PC-9 (cell line): ENCODE data around the gene ASB13.

ENCODE experiments used
- EZH2 ChIP-seq: fragments of 200-600 bp; sonication (generic); IDR thresholded peaks from 2 replicates; pipeline ENCODE4 v1.8.0; 2017; ENCODE audit warnings: antibody characterized with exemption, low read depth
- TF ChIP-seq, protein P1 (sequence below): fragments of 200-600 bp; sonication (generic); conservative IDR thresholded peaks from 2 replicates; pipeline ENCODE4 v1.6.1; 2017; ENCODE audit warnings: mixed run types, antibody characterized with exemption, mild to moderate bottlenecking, moderate library complexity

DNA sequence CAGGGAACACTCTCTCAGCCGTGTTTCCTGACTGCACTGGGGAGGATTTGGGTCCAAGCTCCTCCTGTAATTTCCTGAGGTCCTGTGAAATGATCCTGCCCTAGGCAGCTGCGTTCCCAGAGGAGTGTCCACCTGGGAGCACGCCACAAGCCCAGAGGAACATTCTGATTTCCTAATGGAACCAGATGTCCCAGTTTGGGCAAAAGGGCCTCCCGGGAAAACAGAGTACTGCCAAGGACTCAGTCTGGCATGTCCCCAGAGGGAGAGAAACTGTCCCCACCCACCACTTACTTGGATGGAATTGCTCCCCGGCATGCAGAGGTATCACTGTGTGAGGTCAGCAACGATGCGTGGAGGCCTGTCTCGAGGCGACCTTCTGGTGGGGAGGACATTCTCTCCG is 34.5 kb downstream of the ASB13 start:
- TF ChIP-seq, protein P1, sequence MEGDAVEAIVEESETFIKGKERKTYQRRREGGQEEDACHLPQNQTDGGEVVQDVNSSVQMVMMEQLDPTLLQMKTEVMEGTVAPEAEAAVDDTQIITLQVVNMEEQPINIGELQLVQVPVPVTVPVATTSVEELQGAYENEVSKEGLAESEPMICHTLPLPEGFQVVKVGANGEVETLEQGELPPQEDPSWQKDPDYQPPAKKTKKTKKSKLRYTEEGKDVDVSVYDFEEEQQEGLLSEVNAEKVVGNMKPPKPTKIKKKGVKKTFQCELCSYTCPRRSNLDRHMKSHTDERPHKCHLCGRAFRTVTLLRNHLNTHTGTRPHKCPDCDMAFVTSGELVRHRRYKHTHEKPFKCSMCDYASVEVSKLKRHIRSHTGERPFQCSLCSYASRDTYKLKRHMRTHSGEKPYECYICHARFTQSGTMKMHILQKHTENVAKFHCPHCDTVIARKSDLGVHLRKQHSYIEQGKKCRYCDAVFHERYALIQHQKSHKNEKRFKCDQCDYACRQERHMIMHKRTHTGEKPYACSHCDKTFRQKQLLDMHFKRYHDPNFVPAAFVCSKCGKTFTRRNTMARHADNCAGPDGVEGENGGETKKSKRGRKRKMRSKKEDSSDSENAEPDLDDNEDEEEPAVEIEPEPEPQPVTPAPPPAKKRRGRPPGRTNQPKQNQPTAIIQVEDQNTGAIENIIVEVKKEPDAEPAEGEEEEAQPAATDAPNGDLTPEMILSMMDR = no peak
- no peak for TF ChIP-seq EZH2
